ENCODE data around the gene PLEKHG4. TPM values are rescaled to one million over a fixed set of nuclear protein-coding genes. Genes with fewer than 3 reads are reported as not detected.

PLEKHG4 gene
- total RNA-seq, 2 donors from 2014 or later, result 13.1 to 14.7 TPM

GRCh38 chr16:67235816-67236562 lies 43.3 kb upstream of the PLEKHG4 start:
- intact Hi-C loops (cut with DNase I), result no loop called here
- Histone ChIP-seq H3K9ac (ENCODE audit: low read depth in 2 of 2, low read length in 2 of 2) (no peak overlapping the region), H3K36me3 (peaks cover 10% of the 10 kb centered on the region), H3K27ac (no peak overlapping the region), H3K27me3 (no peaks in the 10 kb centered on the region), H3K4me3 (no peak overlapping the region), H3K4me1 (peaks cover 6% of the 10 kb centered on the region), H3K9me3 (no peaks in the 10 kb centered on the region)
- no peak for DNase-seq
- no peak for TF ChIP-seq CTCF (IDR thresholded peaks at IDR 0.05)

GRCh38 chr16:67236563-67237395 lies 42.6 kb upstream of the PLEKHG4 start:
- peak; percentile 67 for DNase-seq
- Histone ChIP-seq H3K27me3 (no peaks in the 10 kb centered on the region), H3K9me3 (no peaks in the 10 kb centered on the region), H3K9ac (ENCODE audit: low read depth in 2 of 2, low read length in 2 of 2) (no peak overlapping the region), H3K4me1 (peaks cover 14% of the 10 kb centered on the region), H3K36me3 (peaks cover 2% of the 10 kb centered on the region), H3K27ac (no peak overlapping the region), H3K4me3 (no peak overlapping the region)
- no peak for TF ChIP-seq CTCF (IDR thresholded peaks at IDR 0.05)
- intact Hi-C loops (cut with DNase I), result no loop called here

GRCh38 chr16:67237396-67238277 lies 41.7 kb upstream of the PLEKHG4 start:
- H3K27me3 ChIP-seq, result no peaks in the 10 kb centered on the region
- no peak overlapping the region for H3K27ac ChIP-seq
- DNase-seq, result no peak
- no peaks in the 10 kb centered on the region for H3K36me3 ChIP-seq
- no peak overlapping the region for H3K4me3 ChIP-seq
- H3K9me3 ChIP-seq, result no peaks in the 10 kb centered on the region
- intact Hi-C loops (cut with DNase I), result no loop called here
- no peak for TF ChIP-seq CTCF (IDR thresholded peaks at IDR 0.05)
- no peak overlapping the region for H3K9ac ChIP-seq (ENCODE audit: low read depth in 2 of 2, low read length in 2 of 2)
- H3K4me1 ChIP-seq, result peaks cover 22% of the 10 kb centered on the region

- no peak overlapping the region for H3K27ac ChIP-seq
- no peak for DNase-seq
- no peak for TF ChIP-seq CTCF (IDR thresholded peaks at IDR 0.05)
- H3K9ac ChIP-seq (ENCODE audit: low read depth in 2 of 2, low read length in 2 of 2), result no peak overlapping the region
- no peaks in the 10 kb centered on the region for H3K27me3 ChIP-seq
- no peaks in the 10 kb centered on the region for H3K36me3 ChIP-seq
- intact Hi-C loops (cut with DNase I), result no loop called here
- peaks cover 22% of the 10 kb centered on the region for H3K4me1 ChIP-seq
- no peak overlapping the region for H3K4me3 ChIP-seq
- H3K9me3 ChIP-seq, result no peaks in the 10 kb centered on the region
Measured at GRCh38 chr16:67238278-67238575, 41.1 kb upstream of the PLEKHG4 start.

GRCh38 chr16:67238806-67239470 lies 40.4 kb upstream of the PLEKHG4 start:
- intact Hi-C loops (cut with DNase I), result no loop called here
- no peak for DNase-seq
- no peaks in the 10 kb centered on the region for H3K9me3 ChIP-seq
- no peaks in the 10 kb centered on the region for H3K27me3 ChIP-seq
- no peak for TF ChIP-seq CTCF (IDR thresholded peaks at IDR 0.05)
- no peaks in the 10 kb centered on the region for H3K36me3 ChIP-seq
- no peak overlapping the region for H3K9ac ChIP-seq (ENCODE audit: low read depth in 2 of 2, low read length in 2 of 2)
- no peak overlapping the region for H3K4me3 ChIP-seq
- H3K27ac ChIP-seq, result no peak overlapping the region
- peaks cover 22% of the 10 kb centered on the region for H3K4me1 ChIP-seq

Measured in colonic mucosa (tissue), 4 donors.